CD4-positive, alpha-beta T cell treated with Interleukin-2 at 100 ng/mL for 4 hours (primary cell): ENCODE measurements around the gene TPPP3.

Experiments
- DNase-seq: peaks from one replicate; pipeline ENCODE4 v3.0.0-alpha.2; 2020; ENCODE audit warnings: low spot score

Gene TPPP3

GRCh38 chr16:67342616-67343015 is 50.7 kb downstream of the TPPP3 start:
- no peak for DNase-seq

GRCh38 chr16:67341250-67341649 is 52.0 kb downstream of the TPPP3 start:
- DNase-seq, result no peak
